ENCODE data around the gene EZR. TPM values are rescaled to one million over a fixed set of nuclear protein-coding genes. Genes with fewer than 3 reads are reported as not detected.
A peak's percentile ranks its signal among the peaks of the same experiment; 100 is the strongest.

The EZR gene
- total and polyA plus RNA-seq, 9 of the 15 experiments (the other 6 are each of a cell fraction or from before 2014, with no cell fraction given): 36.5 to 162 (median 104) TPM

DNA sequence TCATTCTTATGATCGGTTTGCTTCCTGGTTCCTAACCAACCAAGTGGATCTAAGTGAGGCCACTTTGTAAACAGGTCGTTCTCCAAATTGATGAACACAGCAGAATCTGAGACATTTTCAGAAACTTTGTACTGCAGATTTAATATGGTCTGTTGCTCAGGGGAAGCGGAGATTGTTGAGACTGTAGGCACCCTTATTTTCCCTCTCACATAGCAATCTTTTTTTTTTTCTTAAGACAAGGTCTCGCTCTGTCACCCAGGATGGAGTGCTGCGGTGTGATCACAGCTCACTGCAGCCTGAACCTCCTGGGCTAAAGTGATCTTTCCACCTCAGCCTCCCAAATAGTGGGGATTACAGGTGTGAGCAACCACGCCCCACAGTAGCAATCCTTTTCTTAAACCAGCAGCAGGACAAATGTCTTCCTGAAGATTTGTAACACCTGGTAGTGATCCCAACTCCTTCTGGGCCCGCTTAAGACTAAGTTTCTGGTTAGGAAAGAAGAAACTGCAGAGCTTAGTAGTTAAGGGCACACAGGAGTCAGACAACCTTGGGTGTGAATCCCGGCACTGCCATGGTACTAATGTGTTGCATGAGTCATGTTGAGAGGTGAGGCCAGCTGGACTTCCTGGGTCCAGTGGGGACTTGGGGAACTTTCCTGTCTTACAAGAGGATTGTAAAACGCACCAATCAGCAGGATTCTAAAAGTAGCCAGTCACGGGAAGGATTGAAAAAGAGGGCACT is 48.4 kb upstream of the EZR start (continued):
- no peak for TF ChIP-seq THRAP3 (IDR thresholded peaks at IDR 0.05; ENCODE audit: borderline replicate concordance)

DNA sequence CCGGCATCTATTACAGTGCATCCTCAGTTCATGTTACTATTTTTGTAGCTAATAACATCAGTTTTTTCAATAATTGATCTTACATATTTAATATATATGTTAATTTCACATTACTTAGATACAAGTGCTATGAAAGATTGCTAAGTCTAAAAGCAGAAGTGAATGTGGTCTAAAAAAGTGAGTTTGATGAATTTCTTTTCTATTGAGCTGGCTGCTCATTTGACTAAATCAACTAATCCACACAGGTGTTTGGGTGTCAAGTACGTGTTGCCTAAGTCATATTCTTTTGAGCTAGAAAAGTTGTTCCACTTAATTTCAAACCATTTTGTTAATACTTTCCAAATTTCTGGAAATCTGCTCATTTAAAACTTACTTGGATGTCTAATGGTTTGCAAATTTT is 46.6 kb upstream of the EZR start:
- no peak overlapping the region for H3K9ac ChIP-seq (ENCODE audit: insufficient read depth in 1 of 2, low read depth in 2 of 2, low read length in 2 of 2)
- in situ Hi-C loops (cut with MboI) (no loop called here), intact Hi-C loops (cut with micrococcal nuclease) (loop anchor here (5.0 kb wide), 2 partner anchors 97 to 163 kb away; no protein-coding TSS in a partner anchor)
- no peak for FAIRE-seq
- DNase-seq (ENCODE audit: extremely low read depth in 1 of 4, low spot score in 3 of 4): no peak
- no peak for ATAC-seq
- no peak overlapping the region for H3K4me2 ChIP-seq (ENCODE audit: insufficient read depth, low read length)
- no peak overlapping the region for H3K4me3 ChIP-seq
- H3K9me3 ChIP-seq (replicated peaks; ENCODE audit: control insufficient read depth, insufficient read depth, low read depth, low read length): no peaks in the 10 kb centered on the region; the same call in 1 of the 2 replicates
- no peaks in the 10 kb centered on the region for H4K20me1 ChIP-seq (replicated peaks; ENCODE audit: control insufficient read depth, insufficient read depth, low read length)
- no peaks in the 10 kb centered on the region for H3K79me2 ChIP-seq (ENCODE audit: control insufficient read depth, insufficient read depth, low read length)
- H3K27ac ChIP-seq (ENCODE audit: extremely low read depth, low read depth, low read length): no peak overlapping the region
- no peak overlapping the region for H2AFZ ChIP-seq (ENCODE audit: low read depth, low read length)
- H3K9me1 ChIP-seq (ENCODE audit: control insufficient read depth, insufficient read depth, low read length): no peaks in the 10 kb centered on the region
- TF ChIP-seq, protein P1, sequence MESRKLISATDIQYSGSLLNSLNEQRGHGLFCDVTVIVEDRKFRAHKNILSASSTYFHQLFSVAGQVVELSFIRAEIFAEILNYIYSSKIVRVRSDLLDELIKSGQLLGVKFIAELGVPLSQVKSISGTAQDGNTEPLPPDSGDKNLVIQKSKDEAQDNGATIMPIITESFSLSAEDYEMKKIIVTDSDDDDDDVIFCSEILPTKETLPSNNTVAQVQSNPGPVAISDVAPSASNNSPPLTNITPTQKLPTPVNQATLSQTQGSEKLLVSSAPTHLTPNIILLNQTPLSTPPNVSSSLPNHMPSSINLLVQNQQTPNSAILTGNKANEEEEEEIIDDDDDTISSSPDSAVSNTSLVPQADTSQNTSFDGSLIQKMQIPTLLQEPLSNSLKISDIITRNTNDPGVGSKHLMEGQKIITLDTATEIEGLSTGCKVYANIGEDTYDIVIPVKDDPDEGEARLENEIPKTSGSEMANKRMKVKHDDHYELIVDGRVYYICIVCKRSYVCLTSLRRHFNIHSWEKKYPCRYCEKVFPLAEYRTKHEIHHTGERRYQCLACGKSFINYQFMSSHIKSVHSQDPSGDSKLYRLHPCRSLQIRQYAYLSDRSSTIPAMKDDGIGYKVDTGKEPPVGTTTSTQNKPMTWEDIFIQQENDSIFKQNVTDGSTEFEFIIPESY (CRISPR knock-in tag; IDR thresholded peaks at IDR 0.05): no peak
- peak; percentile 57; the same call in 1 of the 2 replicates for TF ChIP-seq SPI1 (IDR thresholded peaks at IDR 0.05; ENCODE audit: borderline replicate concordance, low read depth, low read length)
- no peaks in the 10 kb centered on the region for H3K27me3 ChIP-seq (ENCODE audit: control insufficient read depth in 2 of 2, insufficient read depth in 2 of 2, low read length in 2 of 2)
- POLR2A ChIA-PET: interaction anchor here (0.6 kb wide), 1 partner anchor 24 kb away, joined by 3 read pairs; no protein-coding TSS in a partner anchor
- CTCF ChIA-PET (ENCODE audit: low intra/inter-chr PET ratio): no interaction called here
- no TSS peak for BruUV-seq (replicated peaks)
- H3K36me3 ChIP-seq (ENCODE audit: control insufficient read depth, insufficient read depth, low read length): no peaks in the 10 kb centered on the region
- H3K4me1 ChIP-seq (replicated peaks in 1 of 2; ENCODE audit: control insufficient read depth in 2 of 2, insufficient read depth in 2 of 2, low read length in 2 of 2): peaks cover 18 to 21% of the 10 kb centered on the region in 2 experiments; a peak in 4 of 5 replicates
- WGBS (ENCODE audit: insufficient coverage, low coverage, missing lambda C conversion rate): 77% methylated on average over 2 of the region's 2 CpGs
